ENCODE results near the gene KIF20B. TPM values are rescaled to one million over a fixed set of nuclear protein-coding genes. Genes with fewer than 3 reads are reported as not detected.

KIF20B gene
- total and polyA plus RNA-seq, 9 donors, result 5.6 to 11.8 (median 8.6) TPM

- Histone ChIP-seq H3K4me1 (ENCODE audit: control insufficient read depth, insufficient read depth, low read length) (peaks cover 3% of the 10 kb centered on the region), H3K27ac (ENCODE audit: low read length) (no peak overlapping the region), H3K27me3 (ENCODE audit: control insufficient read depth, insufficient read depth, low read length) (no peaks in the 10 kb centered on the region), H3K4me3 (ENCODE audit: low read length) (no peak overlapping the region), H3K36me3 (ENCODE audit: control insufficient read depth, insufficient read depth, low read length) (no peaks in the 10 kb centered on the region), H3K9me3 (replicated peaks; ENCODE audit: control insufficient read depth, low read depth, low read length) (no peaks in the 10 kb centered on the region)
- no peak for DNase-seq
- 100% methylated on average over 1 of the region's 2 CpGs for WGBS (ENCODE audit: insufficient coverage)
These were observed 11.4 kb upstream of the KIF20B start for GRCh38 chr10:89690027-89690426.

- DNase-seq, result no peak
- no CpG with 5 or more reads among the region's 4 CpGs for WGBS (ENCODE audit: insufficient coverage)
- Histone ChIP-seq H3K27ac (ENCODE audit: low read length) (no peak overlapping the region), H3K4me1 (ENCODE audit: control insufficient read depth, insufficient read depth, low read length) (no peaks in the 10 kb centered on the region), H3K27me3 (ENCODE audit: control insufficient read depth, insufficient read depth, low read length) (no peaks in the 10 kb centered on the region), H3K9me3 (replicated peaks; ENCODE audit: control insufficient read depth, low read depth, low read length) (no peaks in the 10 kb centered on the region), H3K4me3 (ENCODE audit: low read length) (no peak overlapping the region), H3K36me3 (ENCODE audit: control insufficient read depth, insufficient read depth, low read length) (no peaks in the 10 kb centered on the region)
These were observed 9.0 kb upstream of the KIF20B start for GRCh38 chr10:89692416-89692815.

- H3K9me3 ChIP-seq (replicated peaks; ENCODE audit: control insufficient read depth, low read depth, low read length), result no peaks in the 10 kb centered on the region
- 93% methylated on average over 3 of the region's 5 CpGs for WGBS (ENCODE audit: insufficient coverage)
- no peak for DNase-seq
- H3K4me3 ChIP-seq (ENCODE audit: low read length), result no peak overlapping the region
- H3K27me3 ChIP-seq (ENCODE audit: control insufficient read depth, insufficient read depth, low read length), result no peaks in the 10 kb centered on the region
- H3K36me3 ChIP-seq (ENCODE audit: control insufficient read depth, insufficient read depth, low read length), result no peaks in the 10 kb centered on the region
- no peaks in the 10 kb centered on the region for H3K4me1 ChIP-seq (ENCODE audit: control insufficient read depth, insufficient read depth, low read length)
- no peak overlapping the region for H3K27ac ChIP-seq (ENCODE audit: low read length)
These were observed 8.2 kb upstream of the KIF20B start for GRCh38 chr10:89693176-89693575.

- Histone ChIP-seq H3K9me3 (replicated peaks; ENCODE audit: control insufficient read depth, low read depth, low read length) (no peaks in the 10 kb centered on the region), H3K36me3 (ENCODE audit: control insufficient read depth, insufficient read depth, low read length) (no peaks in the 10 kb centered on the region), H3K4me1 (ENCODE audit: control insufficient read depth, insufficient read depth, low read length) (no peaks in the 10 kb centered on the region), H3K27me3 (ENCODE audit: control insufficient read depth, insufficient read depth, low read length) (no peaks in the 10 kb centered on the region), H3K4me3 (ENCODE audit: low read length) (no peak overlapping the region), H3K27ac (ENCODE audit: low read length) (no peak overlapping the region)
- WGBS (ENCODE audit: insufficient coverage), result 67% methylated on average over 1 of the region's 3 CpGs
- DNase-seq, result no peak
These were observed 6.1 kb upstream of the KIF20B start for GRCh38 chr10:89695307-89695706.

- Histone ChIP-seq H3K36me3 (ENCODE audit: control insufficient read depth, insufficient read depth, low read length) (no peaks in the 10 kb centered on the region), H3K9me3 (replicated peaks; ENCODE audit: control insufficient read depth, low read depth, low read length) (no peaks in the 10 kb centered on the region), H3K27me3 (ENCODE audit: control insufficient read depth, insufficient read depth, low read length) (no peaks in the 10 kb centered on the region), H3K4me3 (ENCODE audit: low read length) (no peak overlapping the region), H3K4me1 (ENCODE audit: control insufficient read depth, insufficient read depth, low read length) (peaks cover 4% of the 10 kb centered on the region), H3K27ac (ENCODE audit: low read length) (no peak overlapping the region)
- WGBS (ENCODE audit: insufficient coverage), result no CpG with 5 or more reads among the region's 3 CpGs
- DNase-seq, result no peak
These were observed 3.4 kb upstream of the KIF20B start for GRCh38 chr10:89697946-89698345.

DNA sequence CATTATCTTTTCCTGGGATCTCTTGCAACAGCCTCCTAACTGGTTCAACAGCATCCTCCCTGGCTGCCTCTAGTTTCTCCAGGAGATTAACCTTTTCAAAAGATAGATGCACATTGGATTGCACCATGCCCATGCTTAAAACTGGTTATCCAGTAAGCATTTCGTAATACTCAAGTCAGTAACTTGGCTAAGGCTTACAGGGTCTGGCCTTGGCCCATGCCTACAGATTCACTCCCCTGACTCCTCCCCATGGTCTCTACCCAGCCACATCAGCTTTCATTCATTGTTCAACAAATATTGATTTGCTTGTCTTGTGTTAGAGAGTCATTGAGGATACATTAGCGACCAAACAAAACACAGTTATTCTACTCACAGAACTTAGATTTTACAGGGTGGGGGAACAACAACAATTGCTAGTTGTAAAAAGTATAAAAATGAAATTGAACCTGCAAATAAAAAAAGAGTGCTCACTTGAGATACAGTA, 1.8 kb upstream of the KIF20B start:
- DNase-seq, result no peak
- 100% methylated on average over 1 of the region's 2 CpGs for WGBS (ENCODE audit: insufficient coverage)
- no peaks in the 10 kb centered on the region for H3K9me3 ChIP-seq (replicated peaks; ENCODE audit: control insufficient read depth, low read depth, low read length)

DNA sequence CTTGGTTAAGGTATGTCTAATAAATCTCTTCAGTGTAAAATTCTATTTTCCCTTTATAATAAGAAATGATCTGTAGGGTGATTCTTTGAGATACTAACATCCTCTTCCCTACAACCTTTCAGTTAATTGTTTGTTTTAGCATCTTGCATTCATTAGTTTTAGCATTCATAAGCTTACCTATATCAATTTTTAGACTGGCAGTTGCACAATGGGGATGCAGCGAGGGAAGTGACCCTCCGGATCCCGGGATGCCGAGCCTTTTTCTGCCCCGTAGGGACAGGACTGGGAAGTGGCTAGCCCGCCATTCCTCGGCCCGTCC, 508 bp upstream of the KIF20B start:
- H3K36me3 ChIP-seq (ENCODE audit: control insufficient read depth, insufficient read depth, low read length), result no peaks in the 10 kb centered on the region
- no peaks in the 10 kb centered on the region for H3K9me3 ChIP-seq (replicated peaks; ENCODE audit: control insufficient read depth, low read depth, low read length)
- H3K27ac ChIP-seq (ENCODE audit: low read length), result peak overlapping the region; percentile 95
- DNase-seq, result no peak
- H3K4me3 ChIP-seq (ENCODE audit: low read length), result peak overlapping the region; percentile 60
- 0% methylated on average over 8 of the region's 8 CpGs for WGBS (ENCODE audit: insufficient coverage)
- peaks cover 4% of the 10 kb centered on the region for H3K4me1 ChIP-seq (ENCODE audit: control insufficient read depth, insufficient read depth, low read length)
- H3K27me3 ChIP-seq (ENCODE audit: control insufficient read depth, insufficient read depth, low read length), result no peaks in the 10 kb centered on the region

More for the DNA sequence above, 1.8 kb upstream of the KIF20B start:
- Histone ChIP-seq H3K4me1 (ENCODE audit: control insufficient read depth, insufficient read depth, low read length) (peaks cover 4% of the 10 kb centered on the region), H3K4me3 (ENCODE audit: low read length) (no peak overlapping the region), H3K36me3 (ENCODE audit: control insufficient read depth, insufficient read depth, low read length) (no peaks in the 10 kb centered on the region), H3K27ac (ENCODE audit: low read length) (no peak overlapping the region), H3K27me3 (ENCODE audit: control insufficient read depth, insufficient read depth, low read length) (no peaks in the 10 kb centered on the region)

DNA sequence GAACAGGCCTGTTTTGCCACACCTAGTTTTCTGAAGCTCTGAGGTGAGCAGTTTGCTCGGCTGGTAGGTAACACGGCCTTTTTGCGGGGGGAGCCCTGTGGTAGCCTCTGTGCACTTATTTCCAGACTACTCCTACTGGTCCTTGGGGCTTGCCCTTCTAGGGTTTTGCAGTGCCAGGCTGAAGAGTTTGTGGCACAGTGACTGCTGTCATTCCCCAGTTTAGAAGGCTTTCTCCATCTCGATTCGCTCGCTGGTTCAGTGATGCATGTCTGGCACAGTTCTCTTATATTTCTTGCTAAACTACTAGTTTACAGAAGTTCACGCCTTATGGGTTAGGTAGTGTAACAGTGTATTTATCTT, 711 bp downstream of the KIF20B start:
- 9% methylated on average over 3 of the region's 7 CpGs for WGBS (ENCODE audit: insufficient coverage)

GRCh38 chr10:89705466-89705865, 4.1 kb downstream of the KIF20B start:
- no peak for DNase-seq
- Histone ChIP-seq H3K4me1 (ENCODE audit: control insufficient read depth, insufficient read depth, low read length) (peaks cover 4% of the 10 kb centered on the region), H3K36me3 (ENCODE audit: control insufficient read depth, insufficient read depth, low read length) (peaks cover 2% of the 10 kb centered on the region), H3K4me3 (ENCODE audit: low read length) (no peak overlapping the region), H3K27me3 (ENCODE audit: control insufficient read depth, insufficient read depth, low read length) (no peaks in the 10 kb centered on the region), H3K9me3 (replicated peaks; ENCODE audit: control insufficient read depth, low read depth, low read length) (no peaks in the 10 kb centered on the region), H3K27ac (ENCODE audit: low read length) (no peak overlapping the region)
- no CpG with 5 or more reads among the region's 3 CpGs for WGBS (ENCODE audit: insufficient coverage)

More for the DNA sequence above, 711 bp downstream of the KIF20B start:
- Histone ChIP-seq H3K9me3 (replicated peaks; ENCODE audit: control insufficient read depth, low read depth, low read length) (no peaks in the 10 kb centered on the region), H3K4me1 (ENCODE audit: control insufficient read depth, insufficient read depth, low read length) (peaks cover 4% of the 10 kb centered on the region), H3K36me3 (ENCODE audit: control insufficient read depth, insufficient read depth, low read length) (no peaks in the 10 kb centered on the region), H3K27ac (ENCODE audit: low read length) (no peak overlapping the region), H3K27me3 (ENCODE audit: control insufficient read depth, insufficient read depth, low read length) (no peaks in the 10 kb centered on the region), H3K4me3 (ENCODE audit: low read length) (peak overlapping the region; percentile 60)
- no peak for DNase-seq

DNA sequence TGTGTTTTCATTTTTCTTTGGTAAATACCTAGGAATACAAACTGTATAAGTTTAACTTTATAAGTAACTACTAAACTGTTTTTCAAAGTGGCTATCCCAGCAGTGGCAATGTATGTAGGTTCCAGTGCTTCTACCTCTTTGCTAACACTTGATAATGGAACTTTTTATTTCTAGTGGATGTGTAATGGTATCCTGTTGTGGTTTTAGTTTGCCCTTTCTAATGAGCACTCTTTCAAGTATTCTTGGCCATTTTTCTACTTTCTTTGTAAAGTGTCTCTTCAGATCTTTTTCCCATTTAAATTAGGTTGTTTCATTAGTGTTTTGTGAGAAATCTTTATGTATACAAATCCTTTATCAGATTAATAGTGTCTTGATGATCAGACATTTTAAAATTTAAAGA, 4.6 kb downstream of the KIF20B start:
- peaks cover 2% of the 10 kb centered on the region for H3K36me3 ChIP-seq (ENCODE audit: control insufficient read depth, insufficient read depth, low read length)
- no peak overlapping the region for H3K4me3 ChIP-seq (ENCODE audit: low read length)
- no peak overlapping the region for H3K27ac ChIP-seq (ENCODE audit: low read length)
- H3K27me3 ChIP-seq (ENCODE audit: control insufficient read depth, insufficient read depth, low read length), result no peaks in the 10 kb centered on the region
- no peak for DNase-seq
- no peaks in the 10 kb centered on the region for H3K9me3 ChIP-seq (replicated peaks; ENCODE audit: control insufficient read depth, low read depth, low read length)
- H3K4me1 ChIP-seq (ENCODE audit: control insufficient read depth, insufficient read depth, low read length), result peaks cover 4% of the 10 kb centered on the region

DNA sequence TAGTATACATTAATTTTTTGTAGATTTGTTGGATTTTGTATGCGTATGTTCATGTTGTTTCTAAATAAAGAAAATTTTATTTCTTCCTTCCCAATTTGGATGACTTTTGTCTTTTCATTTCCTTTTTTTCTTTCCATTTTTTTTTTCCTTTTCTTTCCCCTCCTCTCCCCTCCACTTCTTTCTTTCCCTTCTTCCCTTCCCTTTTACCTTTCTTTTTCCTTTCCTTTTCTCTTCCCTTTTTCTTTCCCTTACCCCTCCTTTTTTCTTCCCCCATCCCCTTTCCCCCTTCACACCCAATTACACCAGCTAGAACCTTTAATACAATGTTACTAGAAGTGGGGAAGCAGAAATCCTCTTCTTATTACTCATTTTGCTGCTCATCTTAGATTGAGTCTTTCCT, 6.0 kb downstream of the KIF20B start:
- WGBS (ENCODE audit: insufficient coverage), result no CpG with 5 or more reads among the region's 1 CpG
- no peak overlapping the region for H3K4me3 ChIP-seq (ENCODE audit: low read length)
- peaks cover 2% of the 10 kb centered on the region for H3K36me3 ChIP-seq (ENCODE audit: control insufficient read depth, insufficient read depth, low read length)
- H3K27ac ChIP-seq (ENCODE audit: low read length), result no peak overlapping the region
- H3K9me3 ChIP-seq (replicated peaks; ENCODE audit: control insufficient read depth, low read depth, low read length), result no peaks in the 10 kb centered on the region
- no peak for DNase-seq
- H3K4me1 ChIP-seq (ENCODE audit: control insufficient read depth, insufficient read depth, low read length), result no peaks in the 10 kb centered on the region
- H3K27me3 ChIP-seq (ENCODE audit: control insufficient read depth, insufficient read depth, low read length), result no peaks in the 10 kb centered on the region

Measured in muscle of leg (tissue), 11 donors.